Ascending aorta (tissue), 2 donors: ENCODE measurements around the gene LHFPL6. TPM values are rescaled to one million over a fixed set of nuclear protein-coding genes. Genes with fewer than 3 reads are reported as not detected.

Experiments
- DNase-seq, 2 donors: peaks; one replicate each; pipeline ENCODE4 v3.0.0-alpha.2; 2019; ENCODE audit warnings: low spot score in 2 of 2
- H3K27ac ChIP-seq, 2 donors: fragments of 200-600 bp; sonication (generic); one replicate each; pipeline ENCODE4 v1.5.1; 2016 to 2017; ENCODE audit warnings: mild to moderate bottlenecking in 1 of 2
- H3K27me3 ChIP-seq: fragments of 200-600 bp; sonication (generic); one replicate; pipeline ENCODE4 v1.5.1; 2017
- H3K36me3 ChIP-seq, 2 donors: fragments of 200-600 bp; sonication (generic); one replicate each; pipeline ENCODE4 v1.5.1; 2016
- H3K4me1 ChIP-seq, 2 donors: fragments of 200-600 bp; sonication (generic); one replicate each; pipeline ENCODE4 v1.5.1; 2016 to 2017; ENCODE audit warnings: mild to moderate bottlenecking in 1 of 2
- H3K4me3 ChIP-seq, 2 donors: fragments of 200-600 bp; sonication (generic); one replicate each; pipeline ENCODE4 v1.5.1; 2016 to 2017; ENCODE audit warnings: mild to moderate bottlenecking in 1 of 2
- H3K9me3 ChIP-seq, 2 donors: fragments of 200-600 bp; sonication (generic); one replicate each; pipeline ENCODE4 v1.5.1; 2016
- intact Hi-C: fragments of 100-400 bp; cut with DNase I; formaldehyde crosslinking; loops from one replicate; pipeline ENCODE4 v1.15.1; 2023
- total RNA-seq: library from RNA; depleted of rRNA; stranded (reverse); fragments of >200 nt; gene quantifications from one replicate; pipeline ENCODE4 v1.1.0, GENCODE V29; 2016
- TF ChIP-seq, protein P1 (sequence below), 3 experiments: fragments of 200-600 bp in 2 of 3; fragments of 450-650 bp in 1 of 3; sonication (generic) in 2 of 3; IDR thresholded peaks; one replicate each; pipeline ENCODE4 v1.5.1; 2016 to 2019; ENCODE audit warnings: antibody characterized with exemption in 3 of 3, mild to moderate bottlenecking in 1 of 3, moderate library complexity in 1 of 3

Gene LHFPL6
- total RNA-seq, 1 donor from 2014 or later: 69.4 TPM

DNA sequence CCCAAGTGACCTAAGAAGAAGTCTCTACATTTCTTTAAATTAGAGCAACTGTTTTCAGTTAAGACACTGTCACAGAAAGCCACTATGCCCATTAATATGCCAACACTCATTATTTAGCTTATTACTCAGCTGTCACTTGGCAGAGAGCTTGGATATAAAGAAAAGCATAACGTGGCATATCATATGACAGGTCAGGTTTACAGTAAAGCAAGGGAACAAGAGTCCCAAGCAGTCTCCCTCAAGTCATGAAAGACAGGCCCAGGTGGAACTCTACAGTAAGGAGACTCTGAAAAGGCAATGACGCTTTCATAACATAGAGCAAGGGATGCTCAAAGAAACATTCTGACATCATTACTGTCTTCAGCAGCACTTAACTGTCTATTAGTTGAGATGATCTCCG is 6.3 kb downstream of the LHFPL6 start:
- Histone ChIP-seq H3K27me3 (no peaks in the 10 kb centered on the region), H3K4me1 (peaks cover 3 to 18% of the 10 kb centered on the region in 2 donors), H3K9me3 (no peaks in the 10 kb centered on the region), H3K4me3 (peak overlapping the region in 1 of 2 donors; percentile 82), H3K27ac (peak overlapping the region; percentile 1 to 27), H3K36me3 (no peaks in the 10 kb centered on the region)
- DNase-seq: no peak
- intact Hi-C loops: no loop called here
- TF ChIP-seq, protein P1, sequence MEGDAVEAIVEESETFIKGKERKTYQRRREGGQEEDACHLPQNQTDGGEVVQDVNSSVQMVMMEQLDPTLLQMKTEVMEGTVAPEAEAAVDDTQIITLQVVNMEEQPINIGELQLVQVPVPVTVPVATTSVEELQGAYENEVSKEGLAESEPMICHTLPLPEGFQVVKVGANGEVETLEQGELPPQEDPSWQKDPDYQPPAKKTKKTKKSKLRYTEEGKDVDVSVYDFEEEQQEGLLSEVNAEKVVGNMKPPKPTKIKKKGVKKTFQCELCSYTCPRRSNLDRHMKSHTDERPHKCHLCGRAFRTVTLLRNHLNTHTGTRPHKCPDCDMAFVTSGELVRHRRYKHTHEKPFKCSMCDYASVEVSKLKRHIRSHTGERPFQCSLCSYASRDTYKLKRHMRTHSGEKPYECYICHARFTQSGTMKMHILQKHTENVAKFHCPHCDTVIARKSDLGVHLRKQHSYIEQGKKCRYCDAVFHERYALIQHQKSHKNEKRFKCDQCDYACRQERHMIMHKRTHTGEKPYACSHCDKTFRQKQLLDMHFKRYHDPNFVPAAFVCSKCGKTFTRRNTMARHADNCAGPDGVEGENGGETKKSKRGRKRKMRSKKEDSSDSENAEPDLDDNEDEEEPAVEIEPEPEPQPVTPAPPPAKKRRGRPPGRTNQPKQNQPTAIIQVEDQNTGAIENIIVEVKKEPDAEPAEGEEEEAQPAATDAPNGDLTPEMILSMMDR (IDR thresholded peaks at IDR 0.05): no peak

DNA sequence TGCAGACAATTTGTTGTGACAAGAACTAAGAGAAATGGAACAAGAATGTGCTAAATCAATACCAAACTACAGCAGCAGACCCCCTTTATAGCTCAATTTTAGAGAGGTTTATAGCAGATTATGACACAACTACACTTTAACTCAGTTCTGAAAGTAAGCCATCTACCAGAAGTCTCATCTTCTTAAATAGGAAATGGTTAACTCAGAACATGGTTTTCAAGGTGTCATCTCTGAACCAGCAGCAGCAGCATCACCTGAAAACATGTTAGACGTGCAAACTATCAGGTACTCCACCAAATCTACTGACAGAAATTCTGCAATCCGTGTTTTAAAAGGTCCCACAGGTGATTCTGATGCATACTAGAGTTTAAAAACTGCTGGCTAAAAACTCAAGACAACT is 6.8 kb downstream of the LHFPL6 start:
- TF ChIP-seq, protein P1 (IDR thresholded peaks at IDR 0.05): no peak
- intact Hi-C loops: no loop called here
- Histone ChIP-seq H3K4me1 (peaks cover 3 to 20% of the 10 kb centered on the region in 2 donors), H3K27me3 (no peaks in the 10 kb centered on the region), H3K36me3 (no peaks in the 10 kb centered on the region), H3K4me3 (no peak overlapping the region), H3K27ac (peak overlapping the region in 1 of 2 donors; percentile 1), H3K9me3 (no peaks in the 10 kb centered on the region)
- no peak for DNase-seq

DNA sequence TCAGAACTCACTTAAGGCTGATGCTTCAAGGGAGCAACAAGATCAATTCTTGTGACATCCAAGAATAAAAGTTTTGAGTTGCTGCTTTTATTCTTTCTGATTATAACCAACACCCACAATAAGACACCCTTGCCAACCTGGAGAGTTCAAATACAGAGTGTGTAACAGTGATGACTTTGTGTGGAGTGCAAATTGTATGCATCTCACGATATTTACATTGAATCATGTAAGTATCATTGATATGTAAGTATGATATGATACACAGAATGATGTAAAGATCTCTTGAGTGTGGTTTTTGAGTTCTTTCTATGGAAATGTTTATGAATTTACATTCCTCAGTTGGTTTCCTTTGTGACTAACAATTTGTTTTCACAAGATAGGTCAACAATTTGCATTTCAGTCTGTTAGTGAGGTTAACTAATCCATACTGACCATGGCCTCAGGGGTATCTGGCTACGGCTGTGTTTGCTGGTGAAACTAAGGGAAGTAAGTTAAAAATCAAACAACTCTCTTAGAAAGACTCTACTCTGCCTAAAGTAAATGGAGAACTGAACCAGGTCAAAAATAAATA is 12.4 kb downstream of the LHFPL6 start:
- Histone ChIP-seq H3K27ac (peak overlapping the region; percentile 44 to 75), H3K4me3 (peak overlapping the region in 1 of 2 donors; percentile 20), H3K9me3 (no peaks in the 10 kb centered on the region), H3K27me3 (no peaks in the 10 kb centered on the region), H3K36me3 (no peaks in the 10 kb centered on the region), H3K4me1 (peaks cover 0 to 18% of the 10 kb centered on the region in 2 donors)
- TF ChIP-seq, protein P1 (IDR thresholded peaks at IDR 0.05): no peak
- DNase-seq: no peak
- intact Hi-C loops: no loop called here

DNA sequence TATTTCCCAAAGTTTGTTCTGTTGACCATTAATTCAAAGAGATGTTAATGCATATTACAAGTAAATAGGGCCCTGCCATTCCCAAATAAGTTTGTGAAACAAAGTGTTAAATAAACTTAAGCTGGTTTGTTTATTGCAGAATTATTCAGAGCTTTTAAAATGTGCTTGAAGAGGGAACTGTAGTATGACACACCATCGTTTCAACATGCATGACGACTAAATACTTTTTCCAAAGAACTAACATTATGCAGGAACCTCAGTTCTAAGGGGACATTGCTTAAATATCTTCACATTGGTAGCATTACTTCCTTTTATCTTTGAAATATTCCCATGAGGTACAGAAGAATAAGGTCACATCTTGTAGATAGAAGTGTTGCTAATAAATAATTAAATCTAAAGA is 14.6 kb downstream of the LHFPL6 start:
- H3K27ac ChIP-seq: peak overlapping the region in 1 of 2 donors; percentile 6
- H3K4me3 ChIP-seq: no peak overlapping the region
- H3K36me3 ChIP-seq: no peaks in the 10 kb centered on the region
- DNase-seq: no peak
- TF ChIP-seq, protein P1 (IDR thresholded peaks at IDR 0.05): no peak
- no peaks in the 10 kb centered on the region for H3K27me3 ChIP-seq
- intact Hi-C loops: no loop called here
- H3K9me3 ChIP-seq: no peaks in the 10 kb centered on the region
- H3K4me1 ChIP-seq: peaks cover 0 to 30% of the 10 kb centered on the region in 2 donors

DNA sequence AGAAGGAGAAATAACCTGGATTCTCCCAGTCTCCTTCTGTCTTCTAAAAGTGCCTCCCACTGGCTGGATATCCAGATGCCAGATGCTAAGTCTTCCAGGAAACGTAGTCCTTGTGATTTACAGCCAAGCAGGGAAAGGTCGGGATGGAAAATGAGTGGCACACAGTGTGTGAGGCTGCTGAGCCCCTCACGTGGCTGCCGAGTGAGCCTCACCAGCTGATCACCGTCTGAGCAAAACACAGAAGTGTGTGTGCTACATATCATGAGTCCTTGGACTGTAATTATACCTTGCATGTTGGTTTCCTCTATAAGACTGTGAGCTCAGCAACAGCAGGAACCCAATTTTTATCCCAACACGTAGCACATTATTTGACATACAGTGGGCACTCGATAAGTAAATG is 15.1 kb downstream of the LHFPL6 start:
- H3K27ac ChIP-seq: peak overlapping the region; percentile 6 to 41
- TF ChIP-seq, protein P1 (IDR thresholded peaks at IDR 0.05): no peak
- DNase-seq: no peak
- peaks cover 0 to 33% of the 10 kb centered on the region in 2 donors for H3K4me1 ChIP-seq
- H3K9me3 ChIP-seq: no peaks in the 10 kb centered on the region
- H3K4me3 ChIP-seq: peak overlapping the region in 1 of 2 donors; percentile 1
- intact Hi-C loops: no loop called here
- no peaks in the 10 kb centered on the region for H3K27me3 ChIP-seq
- no peaks in the 10 kb centered on the region for H3K36me3 ChIP-seq
